DMS 273 treated with DMSO at 0.1 percent for 48 hours (cell line): ENCODE results near the gene IGF2BP3.
"Not testable (repeated sequence)": the region's sequence is repeated elsewhere in the genome, so short reads cannot be mapped to it uniquely, and the experiment has no call there.

ENCODE experiments used
- DNase-seq: peaks from one replicate; lab custom pipeline; 2025; lab: John Stamatoyannopoulos, UW

Gene IGF2BP3

DNA sequence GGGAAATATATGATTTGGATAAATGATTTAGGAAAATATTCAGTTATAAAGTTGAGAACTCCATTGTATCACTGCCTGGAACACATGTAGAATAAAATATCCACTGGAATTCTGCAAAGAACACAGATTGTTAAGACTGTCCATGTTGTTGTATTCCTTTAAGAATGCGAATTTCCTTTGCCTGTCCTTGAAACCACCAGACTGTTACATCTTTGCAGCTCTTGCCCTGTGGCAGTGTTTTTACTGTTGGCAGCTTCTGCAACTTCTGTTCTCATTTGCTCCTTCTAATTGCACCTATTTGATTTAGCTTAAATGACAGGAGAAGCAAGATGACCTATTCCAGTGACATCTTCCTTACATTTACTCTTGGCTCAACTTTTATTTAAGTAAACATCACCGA, 131.4 kb downstream of the IGF2BP3 start:
- no peak for DNase-seq

DNA sequence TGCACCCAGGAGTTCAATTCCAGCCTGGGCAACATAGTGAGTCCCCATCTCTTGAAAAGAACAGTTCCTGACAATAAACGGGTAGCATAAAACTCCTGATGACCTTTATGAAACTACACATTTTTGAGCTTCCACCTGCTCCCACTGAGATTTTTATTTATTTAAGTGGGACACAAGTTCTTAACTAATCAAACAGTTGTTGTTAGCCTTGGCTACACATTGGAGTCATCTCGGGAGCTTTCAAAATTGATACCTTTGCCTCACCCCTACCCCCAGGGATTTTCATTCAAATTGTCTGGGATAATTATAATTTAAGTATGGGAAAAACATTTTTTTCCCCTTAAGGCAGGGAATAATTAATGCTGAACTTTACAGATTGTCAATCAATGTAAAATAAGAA, 131.9 kb downstream of the IGF2BP3 start:
- no peak for DNase-seq

DNA sequence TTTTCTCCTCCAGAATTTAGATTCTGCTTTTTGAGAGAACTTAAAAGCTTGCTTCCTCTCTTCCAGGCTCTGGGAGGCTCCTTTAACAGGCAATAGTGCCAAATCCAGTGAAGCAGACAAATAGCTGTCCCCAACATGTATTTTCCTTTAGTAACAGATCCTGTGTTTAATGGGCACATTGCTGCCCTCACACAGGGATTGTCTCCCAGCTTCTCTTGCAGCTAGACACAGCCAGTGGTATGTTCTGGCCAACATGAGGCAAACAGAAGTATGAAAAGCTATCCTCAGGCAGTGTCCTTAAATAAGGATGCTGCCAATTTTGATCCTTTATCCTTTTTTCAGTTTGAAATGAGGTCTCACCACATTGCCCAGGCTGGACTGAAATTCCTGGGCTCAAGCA, 132.9 kb downstream of the IGF2BP3 start:
- no peak for DNase-seq

DNA sequence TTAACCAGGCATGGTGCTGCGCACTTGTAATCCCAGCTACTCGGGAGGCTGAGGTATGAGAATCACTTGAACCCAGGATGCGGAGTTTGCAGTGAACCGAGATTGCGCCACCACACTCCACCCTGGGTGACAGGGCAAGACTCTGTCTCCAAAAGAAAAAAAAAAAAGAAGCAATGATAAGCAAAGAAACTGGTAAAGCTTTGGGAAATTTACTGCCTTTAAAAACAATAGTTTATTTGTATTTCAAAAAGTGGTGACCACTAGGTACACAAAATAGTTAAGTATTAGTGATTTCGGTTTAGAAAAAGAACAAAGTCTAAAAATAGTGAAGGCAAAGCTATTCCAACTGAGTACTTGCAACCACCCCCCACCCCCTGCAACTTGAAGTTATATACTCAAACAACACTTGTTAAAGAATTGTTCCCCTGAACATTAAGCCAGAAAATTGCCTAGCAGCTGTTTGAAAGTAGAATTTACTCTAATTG, 133.4 kb downstream of the IGF2BP3 start:
- DNase-seq = no peak

DNA sequence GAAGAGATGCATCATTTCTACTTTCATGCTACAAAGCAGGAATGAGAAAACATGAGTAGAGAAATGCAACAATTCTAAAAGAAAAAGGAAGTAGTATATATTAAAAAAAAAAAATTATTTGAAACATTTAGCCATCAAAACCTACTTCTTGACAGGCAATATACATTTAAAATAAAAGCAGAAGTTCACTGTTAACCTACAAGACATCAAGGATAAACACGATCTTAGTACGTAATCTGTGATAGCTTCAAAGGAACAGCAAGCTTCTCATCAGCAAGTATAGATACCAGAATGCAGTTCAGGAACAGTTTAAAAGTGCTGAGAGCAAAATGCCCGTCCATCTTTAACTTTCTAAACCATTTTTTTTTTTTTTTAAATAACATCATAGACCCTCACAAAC, 134.2 kb downstream of the IGF2BP3 start:
- no peak for DNase-seq

DNA sequence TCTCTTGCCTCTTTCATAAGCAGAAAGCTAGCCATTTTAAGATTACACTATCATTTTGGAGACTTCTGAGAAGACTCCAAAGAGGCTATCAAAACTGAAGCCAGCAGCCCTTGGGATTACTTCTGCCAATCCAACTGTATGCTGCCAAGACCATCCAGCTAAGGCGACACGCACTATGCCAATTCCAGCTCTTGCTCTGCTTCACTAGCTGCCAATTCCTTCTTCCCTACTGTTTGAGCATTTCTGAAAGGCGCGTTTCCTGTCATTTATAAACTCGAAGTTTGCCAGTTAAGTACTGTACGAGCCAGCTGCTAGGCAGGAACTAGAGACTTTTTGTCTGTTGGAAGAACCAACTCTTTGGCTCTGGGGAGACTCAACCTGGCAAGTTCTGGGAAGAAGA, 134.7 kb downstream of the IGF2BP3 start:
- DNase-seq = no peak

DNA sequence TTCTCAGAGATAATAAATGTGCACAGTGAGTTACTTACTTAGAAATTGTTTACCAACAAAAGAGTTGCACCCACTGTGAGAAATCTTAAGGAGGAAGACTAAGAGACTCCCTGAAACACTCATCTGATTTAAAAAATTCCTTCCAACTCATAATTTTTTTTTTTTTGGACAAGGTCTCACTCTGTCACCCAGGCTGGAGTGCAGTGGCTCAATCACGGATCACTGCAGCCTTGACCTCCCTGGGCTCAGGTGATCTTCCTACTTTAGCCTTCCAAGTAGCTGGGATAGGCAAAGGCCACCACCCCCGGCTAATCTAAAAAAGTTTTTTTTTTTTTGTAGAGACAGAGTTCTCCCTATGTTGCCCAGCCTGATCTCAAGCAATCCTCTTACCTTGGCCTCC, 135.2 kb downstream of the IGF2BP3 start:
- no peak for DNase-seq

DNA sequence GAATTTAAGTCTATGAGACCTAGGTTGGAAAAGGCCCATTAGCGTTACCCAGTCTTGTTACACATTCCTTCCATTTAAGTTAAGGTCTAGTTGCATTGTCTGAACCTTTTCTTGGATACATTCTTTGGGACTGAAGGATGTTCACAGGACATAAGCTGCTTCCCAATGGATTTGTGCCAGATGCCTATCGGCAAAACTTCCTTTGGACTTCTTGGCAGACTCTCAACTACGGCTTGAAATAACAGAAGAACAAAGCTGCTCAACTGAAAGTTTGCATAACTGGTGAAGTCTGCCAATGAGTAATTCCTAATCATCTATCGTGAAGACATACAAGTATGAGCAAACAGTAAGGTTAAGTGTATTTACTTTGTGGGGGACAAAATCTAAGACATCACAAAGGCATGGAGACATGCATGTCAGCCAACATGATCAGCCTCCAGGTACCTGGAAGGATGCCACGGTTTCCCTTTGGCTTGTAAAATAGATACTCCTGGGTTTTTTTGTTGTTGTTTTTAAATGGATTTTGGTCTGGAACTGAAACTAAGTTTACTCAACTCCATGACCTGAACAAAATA, 135.7 kb downstream of the IGF2BP3 start:
- DNase-seq = peak; percentile 20

GRCh38 chr7:23333671-23334246, 136.5 kb downstream of the IGF2BP3 start:
- DNase-seq = no peak

GRCh38 chr7:23332910-23333612, 137.2 kb downstream of the IGF2BP3 start:
- DNase-seq = no peak

DNA sequence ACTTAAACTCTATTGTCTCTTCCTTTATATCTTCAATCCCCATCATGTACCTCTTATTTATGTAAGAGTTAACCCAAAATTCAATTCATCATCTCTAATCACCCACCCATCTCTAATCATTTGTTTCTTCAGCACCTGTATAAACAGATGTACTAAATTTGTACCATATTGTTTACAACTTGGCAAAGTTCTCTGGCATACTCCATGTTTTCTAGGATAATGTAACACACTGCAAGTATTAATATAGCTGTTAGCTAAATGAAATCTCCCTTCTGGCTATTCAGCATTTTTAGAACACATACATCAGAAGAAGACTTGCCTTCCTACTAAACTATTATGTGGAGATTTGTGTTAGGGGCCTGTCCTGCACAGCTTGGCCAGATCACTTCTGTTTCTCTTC, 138.1 kb downstream of the IGF2BP3 start:
- no peak for DNase-seq

- no peak for DNase-seq
Observed at GRCh38 chr7:23331132-23331531, 139.2 kb downstream of the IGF2BP3 start.

DNA sequence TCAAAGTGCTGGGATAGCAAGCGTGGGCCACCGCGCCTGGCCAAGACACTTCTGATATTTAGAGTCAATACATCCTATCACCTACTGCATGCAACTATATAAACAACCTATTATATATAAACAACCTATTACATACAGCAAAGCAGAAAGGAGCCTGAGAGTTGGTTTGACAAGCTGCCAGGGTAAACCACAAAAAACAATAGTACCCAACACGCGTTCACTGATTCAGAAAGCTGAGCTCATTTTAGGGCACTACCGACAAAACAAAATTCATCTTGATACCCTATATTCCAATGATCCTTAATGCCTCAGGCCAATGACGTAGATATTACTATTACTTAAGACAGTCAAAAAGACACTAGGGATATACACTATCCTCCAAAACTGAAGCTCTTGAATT, 154.9 kb downstream of the IGF2BP3 start:
- DNase-seq = no peak

DNA sequence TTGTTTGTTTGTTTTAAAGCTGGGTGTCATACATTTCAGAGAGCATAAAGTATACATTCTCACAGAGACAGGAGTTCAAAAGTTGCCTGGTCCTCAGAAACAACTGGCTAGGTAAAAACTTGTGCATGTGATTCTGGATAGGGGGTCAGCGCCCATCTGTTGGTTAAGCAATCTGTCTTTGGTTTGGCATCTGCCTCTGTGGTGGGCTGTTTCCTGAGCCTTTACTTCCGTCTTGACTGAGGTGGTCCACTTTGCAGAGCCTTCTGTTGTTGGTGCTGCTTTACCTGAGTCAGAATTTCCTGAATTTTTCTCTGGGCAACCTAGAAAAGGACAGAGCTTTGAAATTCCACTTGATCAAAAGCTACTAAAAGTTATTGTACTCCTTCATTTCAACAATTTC, 158.2 kb downstream of the IGF2BP3 start:
- not testable (repeated sequence) for DNase-seq

- no peak for DNase-seq
Observed at GRCh38 chr7:23308754-23309153, 161.5 kb downstream of the IGF2BP3 start.

DNA sequence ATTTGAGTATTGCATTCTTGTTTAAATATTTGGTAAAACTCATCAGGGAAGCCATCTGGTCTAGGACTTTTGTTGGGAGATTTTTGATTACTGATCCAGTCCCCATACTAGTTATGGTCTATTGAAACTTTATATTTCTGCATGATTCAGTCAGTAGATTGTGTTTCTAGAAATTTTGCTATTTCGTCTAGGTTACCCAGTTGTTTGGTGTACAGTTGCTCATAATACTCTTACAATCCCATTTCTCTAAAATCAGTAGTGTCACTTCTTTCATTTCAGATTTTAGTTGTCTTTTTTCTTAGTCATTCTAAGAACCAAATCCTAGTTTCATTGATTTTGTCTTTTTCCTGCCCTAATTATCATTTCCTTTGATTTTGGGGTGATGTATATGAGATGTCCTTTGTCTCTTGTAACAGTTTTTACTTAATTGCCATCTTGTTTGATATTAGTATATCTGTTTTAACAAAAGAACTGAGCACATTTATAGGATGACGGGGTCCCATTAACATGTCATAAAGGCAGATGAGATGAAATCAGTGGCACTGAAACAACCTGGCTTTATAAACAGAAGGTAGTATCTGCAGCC, 163.3 kb downstream of the IGF2BP3 start:
- no peak for DNase-seq

DNA sequence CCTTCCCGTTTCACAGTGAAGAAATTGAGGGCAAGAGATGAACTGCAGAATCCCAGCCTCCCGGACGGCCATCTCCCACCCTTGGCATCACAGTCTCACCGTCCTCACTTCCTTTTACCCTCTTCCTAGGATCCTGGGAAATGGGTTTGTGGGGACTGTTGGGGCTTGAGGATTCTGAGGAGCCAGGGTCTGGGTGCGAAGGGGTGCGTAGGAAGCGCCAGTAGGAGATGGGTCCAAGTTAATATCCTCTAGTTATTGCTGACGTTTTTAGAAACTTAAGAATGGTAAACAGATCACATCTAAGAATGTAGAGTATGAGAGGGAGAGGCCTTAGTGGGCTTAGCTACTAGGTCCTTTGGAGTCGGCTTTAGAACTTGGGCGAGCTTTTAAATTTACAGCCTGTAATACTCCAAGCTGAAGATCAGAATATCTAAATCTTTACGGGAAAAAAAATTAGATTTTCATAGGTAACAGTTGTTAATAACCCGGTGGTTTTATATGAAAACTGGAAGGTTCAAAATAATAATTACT, 170.5 kb downstream of the IGF2BP3 start:
- DNase-seq = no peak

- peak; percentile 95 for DNase-seq
Observed at GRCh38 chr7:23298885-23299769, 171.2 kb downstream of the IGF2BP3 start, which contains the start of gene MALSU1. Gene MALSU1 (plus strand): TSS chr7:23299339. CDS start chr7:23299353, 14 bp downstream.

GRCh38 chr7:23298141-23298881, 172.0 kb downstream of the IGF2BP3 start:
- no peak for DNase-seq

DNA sequence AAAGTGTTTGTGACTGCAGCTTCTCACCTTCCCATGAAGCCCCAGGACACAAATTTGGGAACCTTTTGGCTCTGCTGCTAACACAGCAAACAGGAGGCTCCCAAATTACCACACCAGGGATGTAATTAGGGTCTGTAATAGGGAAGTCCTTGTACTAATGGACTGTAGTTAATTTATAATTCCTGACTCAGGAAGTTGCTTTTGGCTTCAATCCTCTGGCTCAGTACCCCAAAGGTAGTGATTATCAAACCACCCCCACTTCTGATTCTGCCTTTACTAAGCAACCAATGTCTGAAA, 174.9 kb downstream of the IGF2BP3 start:
- DNase-seq = no peak
